SJSA1 (cell line): ENCODE measurements around the gene APMAP. TPM values are rescaled to one million over a fixed set of nuclear protein-coding genes. Genes with fewer than 3 reads are reported as not detected.

Experiments
- DNase-seq, 2 experiments: peaks; one replicate each; pipeline ENCODE4 v3.0.0-alpha.2; 2015 to 2020; ENCODE audit warnings: low spot score in 2 of 2, low read depth in 1 of 2
- H3K27ac ChIP-seq: fragments of 250-450 bp; sonication (Bioruptor Pico); 2 replicates; pipeline ENCODE4 v1.5.1; 2020; ENCODE audit warnings: mild to moderate bottlenecking, moderate library complexity
- H3K27me3 ChIP-seq: fragments of 250-450 bp; sonication (Bioruptor Pico); replicated peaks from 2 replicates; pipeline ENCODE4 v1.5.1; 2020; ENCODE audit warnings: mild to moderate bottlenecking, moderate library complexity
- H3K36me3 ChIP-seq: fragments of 250-450 bp; sonication (Bioruptor Pico); 2 replicates; pipeline ENCODE4 v1.5.1; 2020; ENCODE audit warnings: mild to moderate bottlenecking
- H3K4me1 ChIP-seq: fragments of 250-450 bp; sonication (Bioruptor Pico); replicated peaks from 2 replicates; pipeline ENCODE4 v1.6.1; 2021; ENCODE audit warnings: mild to moderate bottlenecking
- H3K4me3 ChIP-seq: fragments of 250-450 bp; sonication (Bioruptor Pico); 2 replicates; pipeline ENCODE4 v1.5.1; 2020; ENCODE audit warnings: mild to moderate bottlenecking
- H3K9me3 ChIP-seq: fragments of 250-450 bp; sonication (Bioruptor Pico); replicated peaks from 2 replicates; pipeline ENCODE4 v1.5.1; 2020; ENCODE audit warnings: mild to moderate bottlenecking
- total RNA-seq: library from RNA; depleted of rRNA; stranded (reverse); fragments of >200 nt; shearing (Covaris generic); gene quantifications from 2 replicates; pipeline ENCODE4 v1.2.3, GENCODE V29; 2014

APMAP gene
- total RNA-seq, 1 experiment from 2014 or later, result 167 TPM

DNA sequence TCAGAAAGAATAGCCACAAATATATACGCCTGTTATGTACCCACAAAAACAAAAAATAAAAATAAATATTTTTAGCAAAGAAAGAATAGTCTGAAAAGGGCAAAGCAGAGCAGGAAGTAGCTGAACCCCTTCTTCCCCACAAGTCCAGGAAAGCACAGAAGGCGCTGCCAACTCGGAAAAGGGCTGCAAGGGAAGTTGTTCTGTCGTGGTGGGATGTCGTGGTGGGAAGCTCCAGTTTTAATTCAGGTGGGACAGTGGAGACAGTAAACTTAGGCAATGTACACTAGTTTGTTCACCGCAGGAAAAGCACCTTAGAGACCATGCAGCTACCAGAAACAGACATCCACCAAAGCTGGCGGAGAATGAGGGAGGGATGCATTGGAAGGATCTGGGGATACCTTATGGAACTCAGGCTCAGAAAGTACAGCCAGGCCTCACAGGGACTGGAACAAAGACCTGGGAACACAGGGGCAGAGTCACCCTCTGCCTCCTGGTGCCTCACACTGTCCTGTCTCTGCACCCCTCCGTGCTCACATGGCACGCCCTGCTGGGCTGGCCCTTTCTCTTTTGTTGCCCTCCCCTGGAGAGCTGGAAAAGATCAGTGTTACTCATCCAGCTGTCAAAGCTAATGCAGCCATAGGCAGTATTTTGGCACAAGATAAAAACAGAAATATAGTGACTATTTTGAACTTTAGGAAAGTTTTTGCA lies 3.3 kb upstream of the APMAP start:
- no peaks in the 10 kb centered on the region for H3K9me3 ChIP-seq
- peaks cover 39% of the 10 kb centered on the region for H3K4me1 ChIP-seq
- H3K36me3 ChIP-seq, result no peaks in the 10 kb centered on the region
- DNase-seq, result peak in 1 of 2 experiments; percentile 42
- H3K27ac ChIP-seq, result no peak overlapping the region
- no peak overlapping the region for H3K4me3 ChIP-seq
- H3K27me3 ChIP-seq, result no peaks in the 10 kb centered on the region

DNA sequence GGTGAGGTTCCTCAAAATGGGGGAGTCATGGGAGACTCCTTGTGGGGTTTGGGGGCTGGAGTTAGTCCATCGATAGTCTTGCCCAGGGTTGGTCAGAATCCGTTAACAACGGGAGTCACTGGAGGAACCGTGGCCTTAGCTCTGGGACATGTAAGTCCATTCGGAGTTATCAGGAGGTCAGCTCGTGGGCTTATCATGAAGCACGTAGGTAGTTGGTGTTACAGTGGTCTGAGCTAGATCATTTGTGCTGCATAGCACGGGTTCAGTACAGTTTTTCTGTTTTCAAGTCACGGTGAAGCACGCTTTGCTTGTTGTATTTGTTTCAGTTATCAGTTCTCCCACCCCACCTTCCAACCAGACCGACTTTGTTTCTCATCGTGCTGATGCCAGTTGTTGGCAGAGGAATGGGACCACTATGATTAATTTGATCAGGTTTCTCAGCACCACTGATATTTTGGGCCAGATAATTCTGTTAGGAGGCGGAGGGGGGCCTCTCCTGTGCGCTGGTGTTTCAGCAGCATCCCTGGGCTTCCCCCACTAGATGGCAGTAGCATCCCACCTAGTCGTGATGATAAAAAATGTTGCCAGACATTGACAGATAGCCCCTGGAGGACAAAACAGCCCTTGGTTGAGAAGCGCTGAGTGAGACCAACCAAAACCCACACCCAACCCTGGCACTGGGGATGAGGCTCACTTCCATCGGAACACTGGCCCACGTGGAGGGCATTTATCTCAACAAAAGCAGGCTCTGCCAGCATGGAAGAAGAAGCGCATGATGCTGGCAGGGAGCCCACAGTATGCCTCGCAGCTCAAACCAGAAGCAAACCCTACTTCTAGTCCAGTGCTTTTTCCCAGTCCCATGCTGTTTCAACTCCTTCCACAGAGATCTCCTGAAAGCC lies 2.2 kb upstream of the APMAP start:
- Histone ChIP-seq H3K9me3 (no peaks in the 10 kb centered on the region), H3K27ac (no peak overlapping the region), H3K4me3 (no peak overlapping the region), H3K36me3 (no peaks in the 10 kb centered on the region), H3K4me1 (peaks cover 31% of the 10 kb centered on the region), H3K27me3 (no peaks in the 10 kb centered on the region)
- DNase-seq, result peak; percentile 77 to 78

DNA sequence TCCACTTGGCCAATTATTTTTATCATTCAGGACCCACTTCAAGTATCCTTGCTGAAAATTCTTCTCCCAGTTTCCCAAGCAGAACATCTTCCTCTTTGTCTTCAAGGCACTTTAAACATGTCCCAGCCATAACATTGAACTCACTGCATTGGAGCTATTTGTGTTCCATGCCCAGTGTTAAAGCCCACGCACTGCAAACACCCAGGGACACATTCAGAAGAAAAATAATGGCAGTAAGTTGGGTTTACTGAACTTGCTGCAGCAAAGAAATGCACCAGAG lies 1.6 kb upstream of the APMAP start:
- no peak overlapping the region for H3K4me3 ChIP-seq
- H3K4me1 ChIP-seq, result peaks cover 31% of the 10 kb centered on the region
- no peaks in the 10 kb centered on the region for H3K9me3 ChIP-seq
- no peaks in the 10 kb centered on the region; the same call in 1 of the 2 replicates for H3K36me3 ChIP-seq
- H3K27ac ChIP-seq, result no peak overlapping the region
- no peaks in the 10 kb centered on the region for H3K27me3 ChIP-seq
- no peak for DNase-seq

DNA sequence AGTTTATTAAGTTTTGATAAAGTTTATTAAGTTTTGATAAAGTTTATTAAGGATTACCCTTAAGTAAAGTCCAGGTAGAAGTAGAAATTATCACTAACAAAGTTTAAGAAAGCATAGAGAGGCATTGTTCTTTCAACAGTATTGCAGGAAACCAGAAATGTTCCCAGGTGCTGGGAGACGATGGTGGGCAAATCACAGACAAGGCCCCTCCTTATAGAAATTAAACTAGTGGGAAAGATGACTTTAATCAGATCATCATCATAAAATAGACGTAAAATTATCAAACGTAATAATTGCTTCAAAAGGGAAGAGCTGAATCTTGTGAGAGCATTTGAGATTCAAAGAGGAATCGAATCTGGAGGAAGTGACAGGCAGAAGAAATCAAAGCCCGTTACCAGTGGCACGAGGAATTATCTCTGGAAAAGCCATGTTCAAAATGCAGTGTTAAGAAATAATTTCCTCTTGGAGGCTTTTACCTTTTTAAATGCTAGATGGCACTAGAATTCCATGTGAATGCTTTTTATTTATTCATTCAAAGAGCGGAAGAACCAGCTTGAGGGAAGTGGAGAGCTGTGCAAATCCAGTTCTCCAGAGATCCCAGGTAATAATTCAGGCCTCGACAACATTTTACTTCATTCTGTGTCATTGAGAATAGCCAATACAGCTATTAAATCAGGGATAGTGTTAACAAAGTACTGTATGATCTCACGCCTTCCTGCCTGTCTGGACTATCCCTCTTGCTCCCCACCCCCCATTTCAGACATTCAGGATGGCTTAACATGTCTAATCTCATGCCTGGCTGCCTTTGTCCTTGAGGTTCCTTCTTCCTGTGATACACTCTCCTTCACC lies 1.0 kb upstream of the APMAP start:
- Histone ChIP-seq H3K4me1 (peaks cover 31% of the 10 kb centered on the region), H3K27me3 (no peaks in the 10 kb centered on the region), H3K9me3 (no peaks in the 10 kb centered on the region), H3K4me3 (peak overlapping the region; percentile 77), H3K27ac (peak overlapping the region; percentile 84), H3K36me3 (no peaks in the 10 kb centered on the region; the same call in 1 of the 2 replicates)
- peak; percentile 21 to 55 for DNase-seq

DNA sequence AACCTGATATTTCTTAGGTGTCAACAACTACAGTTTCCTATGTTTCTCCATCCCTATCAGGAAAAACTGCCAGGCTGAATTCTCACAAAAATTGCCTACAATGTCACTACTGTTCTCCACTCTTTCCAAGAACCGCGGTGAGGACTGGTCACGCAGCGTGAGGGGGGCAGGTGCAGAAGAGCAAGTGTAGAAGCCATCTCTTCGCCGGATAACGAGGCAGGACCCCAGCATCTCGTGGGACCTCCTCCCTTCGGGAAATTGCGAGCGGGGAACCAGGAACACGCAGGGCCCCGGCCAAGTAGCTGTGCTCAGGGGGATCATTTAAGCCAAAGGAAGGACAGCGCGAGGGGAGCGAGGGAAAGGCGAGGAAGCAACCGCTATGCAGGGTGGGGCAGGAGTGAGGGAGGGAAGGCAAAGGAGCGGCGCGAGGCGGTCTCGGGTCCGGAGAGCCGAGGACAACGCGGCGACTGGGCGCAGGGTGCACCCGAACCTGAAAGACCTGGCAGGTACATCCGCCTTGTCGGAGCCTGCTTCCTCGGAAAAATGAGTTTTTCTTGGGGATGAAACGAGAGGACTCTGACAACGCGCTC lies 559 bp downstream of the APMAP start:
- Histone ChIP-seq H3K36me3 (no peaks in the 10 kb centered on the region; the same call in 1 of the 2 replicates), H3K4me1 (peaks cover 31% of the 10 kb centered on the region), H3K9me3 (no peaks in the 10 kb centered on the region), H3K27me3 (no peaks in the 10 kb centered on the region), H3K27ac (peak overlapping the region; percentile 84), H3K4me3 (peak overlapping the region; percentile 77)
- DNase-seq, result peak in 1 of 2 experiments; percentile 45

DNA sequence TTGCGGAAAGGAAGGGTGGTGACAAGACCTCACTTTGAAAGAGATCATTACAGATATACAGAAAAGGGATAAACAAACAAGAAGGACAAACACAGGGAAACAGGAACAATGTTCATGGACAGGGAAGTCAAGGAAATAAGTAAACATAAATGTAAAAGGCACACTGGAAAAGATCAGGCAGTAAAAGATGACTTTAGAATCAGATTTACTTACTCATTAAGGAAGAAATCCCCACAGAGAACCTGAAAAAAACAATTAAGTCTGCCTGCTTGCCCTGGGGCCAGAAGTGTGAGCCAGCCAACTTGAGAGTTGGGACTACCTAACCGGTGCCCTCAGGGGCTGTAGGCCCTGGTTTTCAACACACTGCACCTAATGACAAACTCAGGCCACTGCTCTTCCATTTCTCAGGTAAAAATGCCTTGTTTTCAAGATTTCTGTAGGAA lies 1.7 kb downstream of the APMAP start:
- Histone ChIP-seq H3K4me3 (no peak overlapping the region), H3K27ac (no peak overlapping the region), H3K4me1 (peaks cover 31% of the 10 kb centered on the region), H3K27me3 (no peaks in the 10 kb centered on the region), H3K9me3 (no peaks in the 10 kb centered on the region), H3K36me3 (no peaks in the 10 kb centered on the region; the same call in 1 of the 2 replicates)
- DNase-seq, result peak in 1 of 2 experiments; percentile 9

DNA sequence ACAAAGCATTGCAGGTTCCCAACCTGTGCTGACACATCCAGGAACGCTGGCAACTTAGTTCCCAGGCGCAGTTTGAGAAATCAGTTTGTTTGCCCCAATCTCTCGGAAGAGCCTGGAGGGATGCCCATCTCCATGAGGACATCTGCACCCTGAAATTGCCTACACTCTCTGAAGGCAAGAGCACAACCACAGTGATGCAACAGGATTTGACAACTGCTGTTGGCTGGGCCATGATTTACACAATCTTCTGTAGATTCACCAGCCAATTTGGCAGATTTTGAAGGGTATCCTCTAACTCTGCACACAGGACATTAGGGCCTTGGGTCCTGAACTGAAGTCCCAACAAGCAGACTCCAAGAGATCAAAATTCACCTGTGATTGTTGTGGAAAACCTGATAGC lies 3.4 kb downstream of the APMAP start:
- Histone ChIP-seq H3K27ac (no peak overlapping the region), H3K4me3 (no peak overlapping the region), H3K27me3 (no peaks in the 10 kb centered on the region), H3K36me3 (no peaks in the 10 kb centered on the region; the same call in none of the 2 replicates), H3K9me3 (no peaks in the 10 kb centered on the region), H3K4me1 (peaks cover 23% of the 10 kb centered on the region)
- DNase-seq, result peak in 1 of 2 experiments; percentile 20

DNA sequence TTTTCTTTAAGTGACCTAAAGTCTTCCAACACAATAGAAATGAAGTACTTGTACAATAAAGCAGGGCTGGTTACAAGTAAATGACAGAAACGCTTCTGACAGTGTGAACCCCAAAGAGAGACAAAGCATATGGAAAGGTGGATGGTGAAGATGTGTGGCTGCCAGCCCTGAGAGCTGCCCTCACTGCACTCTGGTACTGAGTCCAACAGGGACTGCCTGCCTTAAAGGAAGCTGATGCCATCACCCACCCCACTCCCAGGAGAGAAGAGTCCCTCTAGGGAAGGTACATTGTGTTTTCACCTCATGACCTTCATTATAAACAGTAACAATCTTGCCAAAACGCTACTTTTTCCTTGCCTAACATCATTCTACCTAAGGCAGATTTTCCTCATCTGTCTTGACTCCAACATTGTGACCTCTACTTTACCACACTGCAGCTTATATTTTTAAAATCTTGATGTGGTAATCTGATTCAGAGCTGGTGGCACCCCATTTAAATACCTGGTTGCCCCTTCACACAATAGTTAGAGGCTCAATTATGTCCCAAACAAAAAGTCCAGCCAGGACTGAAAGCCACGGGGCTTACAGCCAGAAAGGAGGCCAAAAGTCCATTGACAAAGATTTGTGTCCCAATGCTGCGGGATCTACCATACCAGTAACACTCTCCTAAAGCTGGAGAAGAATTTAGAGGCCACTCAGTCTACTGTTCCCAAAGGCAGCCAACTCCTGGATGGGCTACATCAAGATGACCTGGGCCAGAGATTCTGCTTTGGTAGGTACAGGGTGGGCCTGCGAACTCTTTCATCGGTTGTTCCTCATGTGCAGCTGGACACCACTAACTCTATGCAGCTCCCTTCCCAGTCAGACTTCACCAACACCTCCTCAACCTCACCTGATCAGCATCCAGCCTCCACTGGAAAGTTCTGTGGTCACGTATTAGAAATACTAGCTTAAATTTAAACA lies 4.4 kb downstream of the APMAP start:
- peak in 1 of 2 experiments; percentile 31 for DNase-seq
- no peaks in the 10 kb centered on the region for H3K9me3 ChIP-seq
- no peak overlapping the region for H3K27ac ChIP-seq
- H3K36me3 ChIP-seq, result peaks cover 8% of the 10 kb centered on the region
- peaks cover 16% of the 10 kb centered on the region for H3K4me1 ChIP-seq
- no peaks in the 10 kb centered on the region for H3K27me3 ChIP-seq
- H3K4me3 ChIP-seq, result no peak overlapping the region

DNA sequence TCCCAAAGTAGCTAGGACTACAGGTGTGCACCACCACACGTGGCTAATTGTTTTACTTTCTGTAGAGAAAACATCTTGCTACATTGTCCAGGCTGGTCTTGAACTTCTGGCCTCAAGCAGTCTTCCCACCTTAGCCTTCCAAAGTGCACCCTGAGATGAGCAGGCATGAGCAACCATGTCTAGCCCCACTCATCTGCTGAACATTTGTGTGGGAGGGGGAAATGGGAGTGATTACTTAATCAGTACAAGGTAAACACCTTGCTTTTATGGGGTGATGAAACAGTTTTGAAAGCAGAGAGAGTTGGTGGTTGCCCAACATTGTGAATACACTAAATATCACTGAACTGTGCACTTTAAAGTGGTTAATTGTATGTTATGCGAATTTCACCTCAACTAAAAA lies 5.3 kb downstream of the APMAP start:
- Histone ChIP-seq H3K36me3 (peaks cover 11% of the 10 kb centered on the region), H3K27ac (no peak overlapping the region), H3K4me3 (no peak overlapping the region), H3K4me1 (peaks cover 12% of the 10 kb centered on the region), H3K9me3 (no peaks in the 10 kb centered on the region), H3K27me3 (no peaks in the 10 kb centered on the region)
- peak in 1 of 2 experiments; percentile 10 for DNase-seq

DNA sequence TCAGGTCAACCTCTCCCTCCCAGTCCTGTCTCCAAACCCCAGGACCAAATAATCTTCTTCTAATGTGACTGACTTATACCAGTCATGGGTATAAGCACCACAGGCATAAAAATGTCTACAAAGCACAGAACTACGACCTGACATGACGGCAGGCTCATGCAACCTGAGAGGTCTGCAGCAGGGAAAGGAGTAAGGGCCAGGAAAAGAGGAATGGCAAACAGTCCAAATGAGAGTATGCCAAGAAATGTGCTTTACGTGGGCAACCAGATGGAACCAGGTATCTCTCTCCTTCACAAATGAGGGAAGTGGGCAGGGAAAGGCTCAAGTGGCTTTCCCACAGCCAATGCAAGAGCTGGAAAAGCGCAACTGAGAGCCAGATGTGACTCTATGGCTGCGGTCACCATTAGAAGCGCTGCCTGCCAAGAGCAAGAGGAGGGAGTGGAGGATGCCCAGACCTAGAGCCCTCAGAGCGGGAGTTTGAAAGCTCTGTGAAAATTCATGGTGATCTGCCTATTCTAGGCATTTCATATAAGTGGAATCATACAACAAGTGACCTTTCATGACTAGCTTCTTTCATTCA lies 6.0 kb downstream of the APMAP start:
- H3K4me3 ChIP-seq, result no peak overlapping the region
- peaks cover 9% of the 10 kb centered on the region for H3K4me1 ChIP-seq
- peak in 1 of 2 experiments; percentile 15 for DNase-seq
- no peaks in the 10 kb centered on the region for H3K27me3 ChIP-seq
- H3K27ac ChIP-seq, result no peak overlapping the region
- H3K9me3 ChIP-seq, result no peaks in the 10 kb centered on the region
- peaks cover 15% of the 10 kb centered on the region for H3K36me3 ChIP-seq

DNA sequence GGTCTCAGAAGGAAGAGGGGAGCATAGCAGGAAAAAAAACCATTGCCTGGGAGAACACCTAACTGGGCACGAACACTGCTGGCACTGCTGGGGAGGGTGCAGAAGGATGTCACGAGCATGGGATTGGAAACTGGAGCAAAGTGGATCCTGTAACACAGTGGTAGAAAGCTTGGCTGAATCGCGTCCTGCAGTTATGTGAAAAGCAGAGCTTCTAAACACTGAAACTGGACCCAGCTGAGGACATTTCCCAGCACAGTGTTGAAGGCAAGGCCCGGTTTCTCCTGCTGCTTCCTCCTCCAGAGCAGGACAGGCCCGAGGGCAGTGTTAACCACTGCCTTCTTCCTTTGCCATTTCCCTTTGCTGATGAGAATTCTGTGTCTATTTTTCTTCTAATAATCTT lies 6.7 kb downstream of the APMAP start:
- Histone ChIP-seq H3K36me3 (peaks cover 22% of the 10 kb centered on the region), H3K4me1 (peaks cover 2% of the 10 kb centered on the region; the same call in 1 of the 2 replicates), H3K27ac (no peak overlapping the region), H3K27me3 (no peaks in the 10 kb centered on the region), H3K4me3 (no peak overlapping the region), H3K9me3 (no peaks in the 10 kb centered on the region)
- peak in 1 of 2 experiments; percentile 13 for DNase-seq
